HL-60/S4 treated with retinoic acid at 250 ng/mL for 4 days and 3 days (cell line): ENCODE measurements around the gene SNCB.

Experiments used
- in situ Hi-C: fragments of 300-500 bp; cut with MboI; formaldehyde crosslinking; loops from 2 replicates; pipeline ENCODE4 v1.7.0; 2022; ENCODE audit warnings: low sequenced_read_pairs

Gene SNCB

DNA sequence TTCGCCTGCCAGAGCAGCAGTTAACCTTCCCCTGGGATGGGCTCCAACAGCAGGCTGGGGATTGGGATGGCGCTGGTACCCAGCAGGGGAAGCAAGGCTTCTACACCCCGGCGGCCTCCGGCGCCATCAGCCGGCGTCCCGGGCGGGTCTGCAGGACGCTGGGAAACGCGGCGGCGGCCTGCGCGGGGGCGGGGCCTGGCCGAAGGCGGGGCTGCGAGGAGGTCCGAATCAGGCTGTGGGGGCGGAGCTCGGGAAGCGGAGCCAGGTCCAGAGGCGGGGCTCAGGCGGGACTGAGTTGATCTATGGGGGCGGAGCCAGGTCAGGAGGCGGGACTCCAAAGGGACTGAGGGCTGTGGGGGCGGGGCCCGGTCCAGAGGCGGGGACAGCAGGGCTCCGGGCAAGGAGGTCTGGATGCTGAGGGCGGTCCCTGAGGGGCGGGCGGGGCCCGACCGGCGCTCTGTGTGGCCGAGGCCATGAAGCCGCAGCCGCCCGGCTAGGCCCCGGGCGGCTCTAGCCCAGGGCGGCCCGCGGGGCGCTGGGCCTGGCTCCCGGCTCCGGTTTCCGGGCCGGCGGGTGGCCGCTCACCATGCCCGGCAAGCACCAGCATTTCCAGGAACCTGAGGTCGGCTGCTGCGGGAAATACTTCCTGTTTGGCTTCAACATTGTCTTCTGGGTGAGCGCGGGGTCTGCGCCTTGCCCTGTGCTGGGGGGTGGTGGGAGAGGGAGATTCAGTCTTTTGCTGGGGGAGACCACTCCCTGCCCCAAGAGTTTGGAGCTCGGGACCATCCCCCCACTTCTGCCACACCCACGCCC is 16.9 kb upstream of the SNCB start, which contains the start of gene TSPAN17:
TSPAN17 (plus strand) TSS at position 455 of the 813 bp plus-strand sequence; CDS start at position 587, 132 bp downstream.
- in situ Hi-C loops, result no loop called here

DNA sequence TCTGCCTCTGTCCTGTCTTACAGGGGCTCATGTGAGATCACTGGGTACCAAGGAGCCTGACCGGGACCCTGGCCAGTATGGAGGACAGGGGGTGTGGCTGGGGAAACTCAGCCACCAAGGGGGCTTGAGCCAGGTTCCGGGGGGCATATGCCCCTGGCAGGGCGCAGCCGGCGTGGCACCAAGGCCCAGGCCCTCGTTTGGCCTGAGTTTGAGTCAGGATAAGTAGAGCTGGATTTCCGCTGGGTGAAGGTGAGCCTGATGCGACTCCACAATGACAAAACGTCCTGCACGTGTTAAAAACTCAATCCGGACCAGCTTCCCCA is 16.3 kb upstream of the SNCB start:
- in situ Hi-C loops, result no loop called here

DNA sequence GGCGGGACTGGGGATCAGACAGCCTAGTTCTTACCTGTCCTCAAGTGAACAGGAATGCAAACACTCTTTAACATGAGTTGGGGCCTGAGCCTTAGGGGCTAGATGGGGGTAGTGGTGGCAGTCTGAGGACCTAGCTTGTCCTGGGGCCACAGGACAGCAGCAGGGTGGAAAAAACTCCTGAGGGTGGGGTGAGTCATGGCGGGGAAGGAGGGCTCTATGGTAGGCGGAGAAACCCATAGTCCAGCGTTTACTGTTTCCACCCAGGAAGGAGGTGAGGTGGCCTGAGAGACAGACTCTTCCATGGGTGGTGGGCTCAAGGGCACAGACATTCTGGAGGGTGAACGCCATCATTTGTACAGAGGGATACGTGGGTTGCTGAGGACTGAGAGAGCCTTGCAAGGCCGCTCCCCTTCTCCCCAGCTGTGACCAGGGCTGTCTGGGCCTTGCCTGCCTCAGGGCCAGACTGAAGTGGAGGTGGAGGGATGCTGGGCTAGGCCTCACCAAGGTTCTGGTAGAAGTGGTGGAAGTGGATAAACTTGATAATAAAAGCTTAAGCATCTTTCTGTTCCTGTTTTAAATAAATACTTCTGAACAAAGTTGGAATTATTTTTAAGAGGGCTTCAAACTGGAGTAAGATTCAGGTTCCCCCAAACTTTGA is 15.8 kb upstream of the SNCB start:
- in situ Hi-C loops, result no loop called here

GRCh38 chr5:176644878-176645670 is 14.7 kb upstream of the SNCB start:
- in situ Hi-C loops, result no loop called here

DNA sequence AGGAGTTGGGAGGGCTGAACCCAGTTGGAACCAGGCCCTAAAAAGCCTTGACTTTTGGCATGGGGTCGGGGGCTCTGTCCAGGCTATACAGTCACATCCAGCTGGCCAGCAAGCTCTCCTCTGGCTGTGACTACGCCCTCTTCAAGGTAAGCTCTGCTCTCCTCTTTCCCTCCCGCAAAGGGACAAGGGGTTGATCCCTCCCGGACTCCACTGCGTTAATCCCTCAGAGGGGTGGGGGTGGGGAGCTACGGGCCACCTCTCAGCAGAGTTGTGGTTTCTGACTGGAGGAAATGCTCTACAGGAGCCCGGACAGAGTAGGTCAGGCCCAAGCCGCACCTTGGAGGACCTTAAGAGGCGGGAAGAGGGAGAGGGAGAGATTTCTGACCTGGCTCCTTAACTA is 14.0 kb upstream of the SNCB start:
- in situ Hi-C loops, result no loop called here

DNA sequence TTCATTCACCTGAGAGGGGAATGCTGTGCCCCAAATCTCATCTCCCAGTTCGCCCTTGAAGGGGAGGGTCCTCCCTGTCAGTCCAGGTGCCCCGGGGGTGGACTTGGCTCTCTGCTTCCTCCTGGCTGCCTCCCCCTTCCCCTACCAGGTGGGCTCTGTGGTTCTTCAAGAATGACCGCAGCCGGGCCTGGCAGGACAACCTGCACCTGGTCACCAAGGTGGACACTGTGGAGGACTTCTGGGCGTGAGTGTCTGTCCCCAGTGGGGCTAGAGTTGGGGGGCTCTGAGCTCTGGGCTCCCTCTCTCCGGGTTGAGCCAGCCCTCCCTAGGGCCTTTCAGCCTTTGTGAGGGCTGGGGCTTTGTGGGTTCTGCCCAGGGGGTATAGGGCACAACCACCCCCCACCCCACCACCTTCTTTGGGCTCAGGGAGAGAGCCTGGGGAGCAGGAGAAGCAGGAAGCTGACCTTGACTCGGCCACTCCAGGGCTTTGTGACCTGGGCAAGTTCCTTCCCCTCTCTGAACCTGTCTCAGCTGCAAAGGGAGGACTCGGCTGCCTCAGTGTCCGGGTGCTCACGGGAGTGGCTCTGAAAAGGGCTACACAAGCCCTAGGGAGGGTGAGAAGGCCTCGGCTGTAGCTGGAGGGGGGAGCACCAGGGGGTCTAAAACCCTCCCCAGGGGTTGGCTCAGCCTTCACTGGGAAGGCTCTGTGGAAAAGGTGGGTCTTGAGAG is 13.3 kb upstream of the SNCB start:
- in situ Hi-C loops, result no loop called here

- in situ Hi-C loops, result no loop called here
Observed at GRCh38 chr5:176642675-176643490, 12.5 kb upstream of the SNCB start.

GRCh38 chr5:176640616-176641015 is 10.3 kb upstream of the SNCB start:
- in situ Hi-C loops, result no loop called here

- in situ Hi-C loops, result no loop called here
Observed at GRCh38 chr5:176639981-176640380, 9.6 kb upstream of the SNCB start.

- in situ Hi-C loops, result no loop called here
Observed at GRCh38 chr5:176639208-176639607, 8.9 kb upstream of the SNCB start.

GRCh38 chr5:176638437-176638836 is 8.1 kb upstream of the SNCB start:
- in situ Hi-C loops, result no loop called here

GRCh38 chr5:176637556-176637955 is 7.2 kb upstream of the SNCB start:
- in situ Hi-C loops, result no loop called here

DNA sequence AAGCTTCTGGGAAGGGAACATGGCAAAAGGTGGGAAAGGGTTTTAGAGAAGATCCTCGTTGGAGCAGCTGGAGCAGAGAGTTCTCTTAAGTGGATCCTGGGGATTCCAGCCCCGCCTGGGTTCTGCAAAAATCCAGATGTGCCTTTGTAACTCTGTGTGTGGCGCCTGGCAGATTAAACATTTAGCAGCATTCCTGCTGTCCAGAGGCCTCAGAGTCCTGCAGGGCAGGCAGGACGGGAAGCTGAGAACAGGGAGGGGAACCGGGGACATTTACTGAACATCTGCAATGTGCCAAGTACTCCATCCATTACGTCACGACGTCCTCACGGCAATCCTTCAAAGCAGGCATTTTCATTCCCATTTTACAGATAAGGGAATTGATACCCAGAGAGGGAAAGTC is 6.1 kb upstream of the SNCB start:
- in situ Hi-C loops, result no loop called here

- in situ Hi-C loops, result no loop called here
Observed at GRCh38 chr5:176633598-176633997, 3.3 kb upstream of the SNCB start.

DNA sequence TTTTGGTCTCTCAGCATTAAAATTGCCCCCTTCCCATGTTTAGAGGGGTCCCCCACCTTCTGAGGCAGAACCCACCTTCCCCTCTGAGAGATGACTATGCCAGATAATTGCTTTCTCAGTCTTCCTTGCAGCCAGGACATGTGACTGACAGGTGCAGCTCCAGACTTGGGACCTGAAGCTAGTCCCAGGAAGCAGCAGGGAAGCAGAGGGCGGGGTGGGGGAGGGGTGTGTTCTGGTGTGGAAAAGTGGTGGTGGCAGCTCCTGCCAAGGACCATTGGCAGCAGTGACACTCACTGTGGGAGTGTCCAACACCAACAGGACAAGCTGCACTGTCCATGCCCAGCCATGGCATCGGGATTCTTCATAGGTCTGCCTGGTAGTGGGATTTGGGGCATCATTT is 2.4 kb upstream of the SNCB start:
- in situ Hi-C loops, result no loop called here

GRCh38 chr5:176631383-176632200 is 1.3 kb upstream of the SNCB start:
- in situ Hi-C loops, result no loop called here

DNA sequence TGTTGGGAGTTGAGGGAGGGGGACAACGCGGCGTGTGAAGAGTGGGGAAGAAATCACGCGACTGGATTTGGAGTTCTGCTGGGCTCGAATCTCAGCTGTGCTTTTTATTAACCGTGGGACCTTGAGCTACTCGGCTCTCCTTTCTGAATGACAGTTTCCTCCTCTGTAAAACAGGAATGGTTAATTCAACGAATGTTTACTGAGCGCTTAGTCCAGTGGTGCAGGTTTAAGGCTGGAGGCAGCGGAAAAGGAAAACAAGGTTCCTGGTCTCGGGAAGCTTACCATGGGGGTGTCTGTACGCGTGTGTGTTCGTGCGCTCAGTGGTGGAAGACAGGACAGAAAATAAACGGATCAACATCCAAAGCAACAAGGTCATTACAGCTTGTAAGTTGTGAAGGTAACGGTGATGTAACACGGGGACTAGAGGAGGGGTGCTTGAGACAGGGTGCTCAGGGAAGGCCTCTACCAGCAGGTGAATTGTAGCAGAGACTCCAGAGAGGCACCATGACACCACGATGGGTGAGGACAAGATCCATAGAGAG is 418 bp upstream of the SNCB start:
- in situ Hi-C loops, result no loop called here

- in situ Hi-C loops, result no loop called here
Observed at GRCh38 chr5:176629317-176629852, 949 bp downstream of the SNCB start.
